HFFc6 (cell line): Measurements from ENCODE around the gene NCKAP5. TPM values are rescaled to one million over a fixed set of nuclear protein-coding genes. Genes with fewer than 3 reads are reported as not detected.

Source experiments
- DNase-seq: peaks from one replicate; pipeline ENCODE4 v3.0.0-alpha.2; 2018
- H3K27ac Mint-ChIP-seq: 2 replicates; pipeline ENCODE4 v1.8.0; 2020; ENCODE audit warnings: mild to moderate bottlenecking, mixed read lengths
- H3K27me3 Mint-ChIP-seq: 2 replicates; pipeline ENCODE4 v1.8.0; 2021; ENCODE audit warnings: mild to moderate bottlenecking, moderate library complexity, mixed read lengths; ENCODE audit not compliant: insufficient read depth
- H3K36me3 Mint-ChIP-seq: 2 replicates; pipeline ENCODE4 v1.8.0; 2021; ENCODE audit warnings: low read depth, mixed read lengths
- H3K4me1 Mint-ChIP-seq: 2 replicates; pipeline ENCODE4 v1.8.0; 2020; ENCODE audit warnings: low read depth, mixed read lengths
- H3K4me3 Mint-ChIP-seq: 2 replicates; pipeline ENCODE4 v1.8.0; 2020; ENCODE audit warnings: mild to moderate bottlenecking, moderate library complexity, mixed read lengths
- H3K9me3 Mint-ChIP-seq: 2 replicates; pipeline ENCODE4 v1.8.0; 2020; ENCODE audit warnings: mild to moderate bottlenecking, mixed read lengths
- total RNA-seq, 6 experiments: library from RNA; stranded (reverse); fragmentation: NEBNext Ultra II Directional; extraction: Animal tissue kit (Norgen Biotek cat#: 25700); gene quantifications; 2 replicates in 1 of 6; 3 replicates in 5 of 6; pipeline ENCODE4 v1.2.3, GENCODE V29; 2021
- TF ChIP-seq, protein P1 (sequence below): fragments of 200-600 bp; sonication (generic); IDR thresholded peaks from 2 replicates; pipeline ENCODE4 v1.5.0; 2021; ENCODE audit warnings: antibody characterized with exemption, mild to moderate bottlenecking

The NCKAP5 gene
- total RNA-seq, 6 experiments from 2014 or later: 0.31 to 4.0 (median 3.1) TPM

- Mint-ChIP-seq H3K27me3 (no peaks in the 10 kb centered on the region), H3K4me1 (peaks cover 68% of the 10 kb centered on the region), H3K27ac (peak overlapping the region; percentile 81), H3K36me3 (no peaks in the 10 kb centered on the region), H3K4me3 (peak overlapping the region; percentile 16; the same call in 1 of the 2 replicates), H3K9me3 (no peaks in the 10 kb centered on the region)
- no peak for DNase-seq
- TF ChIP-seq, protein P1, sequence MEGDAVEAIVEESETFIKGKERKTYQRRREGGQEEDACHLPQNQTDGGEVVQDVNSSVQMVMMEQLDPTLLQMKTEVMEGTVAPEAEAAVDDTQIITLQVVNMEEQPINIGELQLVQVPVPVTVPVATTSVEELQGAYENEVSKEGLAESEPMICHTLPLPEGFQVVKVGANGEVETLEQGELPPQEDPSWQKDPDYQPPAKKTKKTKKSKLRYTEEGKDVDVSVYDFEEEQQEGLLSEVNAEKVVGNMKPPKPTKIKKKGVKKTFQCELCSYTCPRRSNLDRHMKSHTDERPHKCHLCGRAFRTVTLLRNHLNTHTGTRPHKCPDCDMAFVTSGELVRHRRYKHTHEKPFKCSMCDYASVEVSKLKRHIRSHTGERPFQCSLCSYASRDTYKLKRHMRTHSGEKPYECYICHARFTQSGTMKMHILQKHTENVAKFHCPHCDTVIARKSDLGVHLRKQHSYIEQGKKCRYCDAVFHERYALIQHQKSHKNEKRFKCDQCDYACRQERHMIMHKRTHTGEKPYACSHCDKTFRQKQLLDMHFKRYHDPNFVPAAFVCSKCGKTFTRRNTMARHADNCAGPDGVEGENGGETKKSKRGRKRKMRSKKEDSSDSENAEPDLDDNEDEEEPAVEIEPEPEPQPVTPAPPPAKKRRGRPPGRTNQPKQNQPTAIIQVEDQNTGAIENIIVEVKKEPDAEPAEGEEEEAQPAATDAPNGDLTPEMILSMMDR: no peak
Measured at GRCh38 chr2:132678483-132678882, 889.8 kb downstream of the NCKAP5 start.

DNA sequence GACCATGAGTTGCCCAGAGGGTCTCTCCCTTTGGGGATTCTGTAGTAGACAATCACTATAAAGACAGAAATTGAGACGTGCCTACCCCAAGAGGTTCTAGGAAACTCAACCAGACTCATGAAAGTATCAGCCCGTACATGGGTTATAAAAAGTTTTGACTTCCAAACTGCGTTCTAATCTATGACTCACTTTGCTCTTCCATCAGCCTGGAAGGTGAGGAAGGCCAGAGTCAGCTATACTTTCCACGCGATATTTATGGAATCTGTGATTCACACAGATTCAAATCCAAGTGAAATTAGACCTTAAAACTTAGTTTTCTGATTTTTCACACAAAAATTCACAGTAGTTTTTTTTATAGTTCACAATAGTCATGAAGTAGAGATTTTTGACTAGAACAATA, 890.6 kb downstream of the NCKAP5 start:
- H3K27me3 Mint-ChIP-seq: no peaks in the 10 kb centered on the region
- H3K27ac Mint-ChIP-seq: peak overlapping the region; percentile 81
- no peaks in the 10 kb centered on the region for H3K9me3 Mint-ChIP-seq
- H3K4me3 Mint-ChIP-seq: peak overlapping the region; percentile 68
- TF ChIP-seq, protein P1: no peak
- peak; percentile 58 for DNase-seq
- peaks cover 68% of the 10 kb centered on the region for H3K4me1 Mint-ChIP-seq
- no peaks in the 10 kb centered on the region for H3K36me3 Mint-ChIP-seq

DNA sequence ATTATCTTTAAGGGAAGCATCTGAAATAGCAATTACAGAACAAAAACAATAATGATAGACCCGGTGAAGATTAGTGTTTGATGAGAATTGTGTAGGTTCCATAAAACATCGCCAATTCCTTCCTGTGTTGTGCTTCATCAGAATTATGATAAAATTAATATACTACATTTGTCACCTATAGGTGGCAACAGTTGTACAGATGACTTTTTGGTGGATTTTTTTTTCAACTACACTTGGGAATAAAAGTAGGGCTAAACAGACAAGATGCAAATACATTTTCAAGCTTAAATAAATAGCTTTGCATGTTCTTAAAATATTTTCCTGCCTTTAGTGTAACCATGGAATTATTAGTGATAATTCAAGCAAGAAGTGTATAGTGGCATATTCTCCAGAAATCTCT, 891.3 kb downstream of the NCKAP5 start:
- Mint-ChIP-seq H3K4me1 (peaks cover 68% of the 10 kb centered on the region), H3K9me3 (no peaks in the 10 kb centered on the region), H3K27ac (peak overlapping the region; percentile 81; the same call in 1 of the 2 replicates), H3K4me3 (peak overlapping the region; percentile 68; the same call in 1 of the 2 replicates), H3K36me3 (no peaks in the 10 kb centered on the region), H3K27me3 (no peaks in the 10 kb centered on the region)
- TF ChIP-seq, protein P1: peak; percentile 67
- no peak for DNase-seq

- peak overlapping the region; percentile 52; the same call in 1 of the 2 replicates for H3K27ac Mint-ChIP-seq
- no peaks in the 10 kb centered on the region for H3K9me3 Mint-ChIP-seq
- H3K4me3 Mint-ChIP-seq: peak overlapping the region; percentile 87
- peak; percentile 80 for DNase-seq
- peaks cover 8% of the 10 kb centered on the region; the same call in 1 of the 2 replicates for H3K27me3 Mint-ChIP-seq
- H3K36me3 Mint-ChIP-seq: no peaks in the 10 kb centered on the region
- TF ChIP-seq, protein P1: no peak
- peaks cover 40% of the 10 kb centered on the region for H3K4me1 Mint-ChIP-seq
Measured at GRCh38 chr2:132671151-132671835, 897.0 kb downstream of the NCKAP5 start.

DNA sequence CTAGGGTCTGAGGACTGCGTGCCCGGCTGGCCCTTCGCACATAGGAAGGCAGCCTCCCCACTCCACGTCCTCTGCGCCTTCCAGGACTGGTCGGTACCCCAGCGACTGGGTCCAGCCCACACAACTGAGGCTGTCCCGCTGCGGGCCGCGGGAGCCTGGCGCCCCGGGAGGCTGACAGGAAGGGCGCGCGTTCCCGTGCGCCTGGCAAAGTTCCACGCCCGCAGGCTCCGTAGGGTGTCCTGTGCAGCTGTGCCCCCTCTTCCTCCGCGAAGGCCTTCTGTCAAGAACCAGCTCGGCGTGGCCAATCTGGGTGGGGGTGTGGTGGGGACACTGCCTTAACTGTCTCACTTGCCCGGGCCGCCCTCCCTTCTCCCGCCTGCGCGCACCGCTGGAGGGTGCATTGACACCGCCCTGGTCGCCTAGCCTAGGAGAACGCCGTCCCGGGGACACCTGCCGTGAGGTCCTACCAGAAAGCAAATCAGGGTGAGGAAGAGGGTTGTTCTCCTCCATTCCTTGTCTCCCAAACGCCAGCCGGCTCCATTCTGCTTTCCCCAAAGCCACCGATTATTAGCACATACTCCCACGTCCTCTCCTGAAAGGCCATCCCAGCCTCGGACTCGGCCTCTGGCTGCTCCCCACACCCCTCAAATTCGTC, 897.6 kb downstream of the NCKAP5 start:
- Mint-ChIP-seq H3K36me3 (no peaks in the 10 kb centered on the region), H3K9me3 (no peaks in the 10 kb centered on the region), H3K4me3 (peak overlapping the region; percentile 87), H3K27me3 (peaks cover 8% of the 10 kb centered on the region; the same call in 1 of the 2 replicates), H3K4me1 (peaks cover 34% of the 10 kb centered on the region), H3K27ac (peak overlapping the region; percentile 52; the same call in 1 of the 2 replicates)
- TF ChIP-seq, protein P1: no peak
- no peak for DNase-seq
